Activated naive CD4-positive, alpha-beta T cell treated with anti-CD3 and anti-CD28 coated beads, Interleukin-2, amount 10 ng/mL, durations not matched to agents 7 days and 5 days (primary cell): Measurements from ENCODE around the gene PDGFA.

Source experiments
- CTCF ChIA-PET: fragments of 350-600 bp; sonication (Branson Sonifier 250); formaldehyde crosslinking; loops from one replicate; lab custom pipeline; 2021; ENCODE audit warnings: antibody characterized with exemption; lab: Charles Lee
- DNase-seq: peaks from one replicate; pipeline ENCODE4 v3.0.0-alpha.2; 2020
- H3K27ac Mint-ChIP-seq: one replicate; pipeline ENCODE4 v1.8.0; 2021; ENCODE audit warnings: mild to moderate bottlenecking, moderate library complexity, mixed read lengths
- H3K27me3 Mint-ChIP-seq: one replicate; pipeline ENCODE4 v1.8.0; 2021; ENCODE audit warnings: mild to moderate bottlenecking, mixed read lengths
- H3K36me3 Mint-ChIP-seq: one replicate; pipeline ENCODE4 v1.8.0; 2021; ENCODE audit warnings: mixed read lengths
- H3K4me1 Mint-ChIP-seq: one replicate; pipeline ENCODE4 v1.8.0; 2021; ENCODE audit warnings: mixed read lengths
- H3K4me3 Mint-ChIP-seq: one replicate; pipeline ENCODE4 v1.8.0; 2021; ENCODE audit warnings: mild to moderate bottlenecking, moderate library complexity, mixed read lengths
- H3K9me3 Mint-ChIP-seq: one replicate; pipeline ENCODE4 v1.8.0; 2021; ENCODE audit warnings: mixed read lengths

The PDGFA gene

DNA sequence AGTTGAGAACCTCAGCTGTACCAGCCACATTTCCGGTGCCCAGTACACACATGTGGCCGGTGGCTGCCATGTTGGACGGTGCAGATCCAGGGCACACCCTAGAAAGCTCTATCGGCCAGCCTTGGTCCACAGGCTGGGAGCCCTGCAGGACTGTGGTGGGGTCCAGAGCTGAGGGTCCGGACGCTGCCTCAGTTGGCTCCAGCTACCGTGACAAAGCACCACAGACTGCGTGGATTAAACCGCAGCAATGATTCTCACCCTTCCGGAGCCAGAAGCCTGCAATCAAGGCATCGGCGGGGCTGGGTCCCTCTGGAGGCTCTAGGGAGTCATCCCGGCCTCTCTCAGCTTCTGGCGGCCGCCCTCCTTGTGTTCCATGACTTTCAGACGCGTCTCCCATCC lies 50.1 kb downstream of the PDGFA start:
- Mint-ChIP-seq H3K9me3 (peaks cover 16% of the 10 kb centered on the region), H3K4me1 (peaks cover 2% of the 10 kb centered on the region), H3K27me3 (no peaks in the 10 kb centered on the region), H3K36me3 (no peaks in the 10 kb centered on the region), H3K27ac (no peak overlapping the region), H3K4me3 (no peak overlapping the region)
- DNase-seq: peak; percentile 13
- CTCF ChIA-PET: no interaction called here

DNA sequence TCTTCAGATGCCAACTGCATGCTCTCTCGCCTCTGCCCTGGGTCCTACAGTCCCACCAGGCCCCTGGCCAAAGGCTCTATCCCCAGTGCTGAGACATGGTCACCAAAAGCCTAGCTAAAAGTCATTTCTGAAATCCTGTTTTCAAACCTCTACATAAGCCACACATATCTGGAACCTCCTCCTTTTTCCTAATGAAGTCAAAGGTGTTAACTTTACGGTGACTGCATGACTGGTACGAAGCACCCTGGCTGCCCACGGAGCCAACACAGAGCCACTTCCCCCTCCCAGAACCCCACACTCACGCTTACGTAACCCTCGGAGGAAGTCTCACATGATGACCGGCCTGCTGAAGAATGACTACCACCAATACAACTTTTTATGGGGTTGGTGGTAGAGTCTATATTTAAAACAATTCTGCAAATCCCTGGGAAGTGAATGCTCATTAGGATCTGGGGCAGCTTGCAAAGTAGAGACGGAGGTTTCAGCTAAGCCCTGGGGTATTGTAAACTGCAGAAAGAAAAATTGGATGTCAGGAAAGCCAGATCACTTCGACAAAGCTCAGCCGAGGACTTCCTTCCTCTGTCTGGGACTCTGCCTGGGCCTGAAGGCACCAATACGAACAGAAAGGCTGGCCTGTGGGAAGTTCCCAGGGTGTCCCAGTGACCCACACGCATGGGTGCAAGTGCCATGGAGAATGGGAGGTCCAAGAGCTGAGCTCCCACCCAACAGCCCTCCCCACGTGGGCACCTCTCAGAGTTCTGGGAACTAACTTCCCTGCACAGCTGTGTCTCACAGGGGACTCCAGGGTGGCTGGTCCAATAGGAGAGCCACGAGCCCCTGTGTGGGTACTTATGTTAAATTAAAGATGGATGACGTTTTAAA lies 50.7 kb downstream of the PDGFA start:
- peaks cover 15% of the 10 kb centered on the region for H3K9me3 Mint-ChIP-seq
- CTCF ChIA-PET: no interaction called here
- H3K4me1 Mint-ChIP-seq: peaks cover 2% of the 10 kb centered on the region
- DNase-seq: peak; percentile 18
- H3K36me3 Mint-ChIP-seq: no peaks in the 10 kb centered on the region
- no peak overlapping the region for H3K4me3 Mint-ChIP-seq
- no peaks in the 10 kb centered on the region for H3K27me3 Mint-ChIP-seq
- H3K27ac Mint-ChIP-seq: no peak overlapping the region

DNA sequence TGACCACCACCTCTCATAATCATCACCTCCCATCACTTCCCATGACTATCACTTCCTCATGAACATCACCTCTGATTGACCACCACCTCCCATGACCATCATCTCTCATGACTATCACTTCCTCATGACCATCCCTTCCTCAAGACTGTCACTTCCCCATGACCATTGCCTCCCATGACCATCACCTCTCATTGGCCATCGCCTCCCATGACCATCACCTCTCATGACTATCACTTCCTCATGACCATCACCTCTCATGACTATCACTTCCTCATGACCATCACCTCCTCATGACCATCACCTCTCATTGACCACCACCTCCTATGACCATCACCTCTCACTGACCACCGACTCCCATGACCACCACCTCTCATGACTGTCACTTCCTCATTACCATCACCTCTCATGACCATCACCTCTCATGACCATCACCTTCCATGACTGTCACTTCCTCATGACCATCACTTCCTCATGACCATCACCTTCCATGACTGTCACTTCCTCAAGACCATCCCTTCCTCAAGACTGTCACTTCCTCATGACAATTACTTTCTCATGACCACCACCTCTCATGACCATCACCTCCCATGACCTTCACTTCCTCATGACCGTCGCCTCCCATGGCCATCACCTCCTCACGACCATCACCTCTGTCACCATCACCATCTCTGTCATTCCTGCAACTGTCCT lies 51.6 kb downstream of the PDGFA start:
- peaks cover 2% of the 10 kb centered on the region for H3K4me1 Mint-ChIP-seq
- peaks cover 14% of the 10 kb centered on the region for H3K9me3 Mint-ChIP-seq
- H3K36me3 Mint-ChIP-seq: no peaks in the 10 kb centered on the region
- DNase-seq: peak; percentile 13
- H3K27me3 Mint-ChIP-seq: no peaks in the 10 kb centered on the region
- no peak overlapping the region for H3K27ac Mint-ChIP-seq
- no peak overlapping the region for H3K4me3 Mint-ChIP-seq
- CTCF ChIA-PET: no interaction called here

DNA sequence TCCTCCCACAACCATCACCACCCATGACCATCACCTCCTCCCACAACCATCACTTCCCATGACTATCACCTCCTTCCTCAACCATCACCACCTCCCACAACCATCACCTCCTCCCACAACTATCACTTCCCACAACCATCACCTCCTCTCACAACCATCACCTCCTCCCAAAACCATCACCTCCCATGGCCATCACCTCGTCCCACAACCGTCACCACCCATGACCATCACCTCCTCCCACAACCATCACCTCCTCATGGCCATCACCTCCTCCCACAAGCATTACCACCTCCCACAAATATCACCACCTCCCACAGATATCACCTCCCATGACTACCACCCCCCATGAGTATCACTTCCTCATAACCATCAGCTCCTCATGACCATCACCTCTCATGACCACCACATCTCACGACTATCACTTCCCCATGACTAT lies 52.2 kb downstream of the PDGFA start:
- peaks cover under 1% of the 10 kb centered on the region for H3K4me1 Mint-ChIP-seq
- CTCF ChIA-PET: no interaction called here
- DNase-seq: no peak
- no peaks in the 10 kb centered on the region for H3K27me3 Mint-ChIP-seq
- no peak overlapping the region for H3K4me3 Mint-ChIP-seq
- H3K27ac Mint-ChIP-seq: no peak overlapping the region
- H3K36me3 Mint-ChIP-seq: no peaks in the 10 kb centered on the region
- peaks cover 14% of the 10 kb centered on the region for H3K9me3 Mint-ChIP-seq

DNA sequence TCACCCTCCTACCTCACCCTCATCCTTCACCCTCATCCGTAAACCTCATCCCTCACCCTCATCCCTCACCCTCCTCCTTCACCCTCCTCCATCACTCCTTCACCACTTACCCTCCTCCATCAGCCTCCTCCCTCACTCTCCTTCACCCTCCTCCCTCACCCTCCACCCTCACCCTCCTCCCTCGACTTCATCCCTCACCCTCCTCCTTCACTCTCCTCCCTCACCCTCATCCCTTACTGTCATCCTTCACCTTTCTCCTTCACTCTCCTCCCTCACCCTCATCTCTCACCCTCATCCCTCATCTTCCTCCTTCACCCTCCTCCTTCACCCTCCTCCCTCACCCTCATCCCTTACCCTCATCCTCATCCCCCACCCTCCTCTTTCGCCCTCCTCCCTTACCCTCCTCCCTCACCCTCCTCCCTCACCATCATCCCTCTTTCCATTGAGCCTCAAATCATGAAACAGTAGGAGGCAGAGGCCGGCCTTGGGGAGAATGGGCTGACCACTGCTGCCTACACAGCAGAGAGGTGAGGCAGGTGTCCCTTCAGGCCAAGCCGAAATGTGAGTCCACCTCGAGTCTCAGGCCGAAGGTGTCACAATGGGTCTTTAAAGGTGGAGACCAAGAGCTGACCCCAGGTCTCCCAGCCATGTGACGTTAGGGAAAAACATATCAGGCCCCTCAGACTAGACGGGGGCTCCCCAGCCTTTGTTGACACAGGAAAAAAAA lies 53.0 kb downstream of the PDGFA start:
- Mint-ChIP-seq H3K27ac (no peak overlapping the region), H3K9me3 (peaks cover 14% of the 10 kb centered on the region), H3K36me3 (no peaks in the 10 kb centered on the region), H3K4me1 (no peaks in the 10 kb centered on the region), H3K4me3 (no peak overlapping the region), H3K27me3 (no peaks in the 10 kb centered on the region)
- DNase-seq: no peak
- CTCF ChIA-PET: no interaction called here

DNA sequence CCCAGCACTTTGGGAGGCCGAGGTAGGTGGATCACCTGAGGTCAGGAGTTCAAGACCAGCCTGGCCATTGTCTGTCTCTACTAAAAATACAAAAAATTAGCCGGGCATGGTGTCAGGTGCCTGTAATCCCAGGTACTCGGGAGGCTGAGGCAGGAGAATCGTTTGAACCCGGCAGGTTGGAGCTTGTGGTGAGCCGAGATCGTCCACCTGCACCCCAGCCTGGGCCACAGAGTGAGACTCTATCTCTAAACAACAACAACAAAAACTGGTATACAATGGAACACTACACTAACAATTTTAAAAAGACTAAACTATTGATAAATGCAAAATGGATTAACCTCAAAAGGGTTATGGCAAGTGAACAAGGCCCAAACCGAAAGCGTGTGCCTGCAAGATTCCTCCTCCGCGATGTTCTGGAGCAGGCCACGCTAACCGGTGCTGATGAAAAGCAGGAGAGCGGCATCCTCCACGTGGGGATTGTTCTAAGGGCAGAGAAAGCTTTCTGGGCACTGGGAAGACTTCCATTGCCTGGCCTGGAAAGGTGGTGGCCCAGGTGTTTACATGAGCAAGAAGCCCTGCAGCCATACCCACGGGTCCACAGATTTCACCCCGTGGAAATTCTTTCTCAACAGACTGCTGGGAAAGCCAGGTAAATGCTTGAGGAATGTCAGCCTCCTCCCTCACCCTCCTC lies 53.8 kb downstream of the PDGFA start:
- CTCF ChIA-PET: no interaction called here

DNA sequence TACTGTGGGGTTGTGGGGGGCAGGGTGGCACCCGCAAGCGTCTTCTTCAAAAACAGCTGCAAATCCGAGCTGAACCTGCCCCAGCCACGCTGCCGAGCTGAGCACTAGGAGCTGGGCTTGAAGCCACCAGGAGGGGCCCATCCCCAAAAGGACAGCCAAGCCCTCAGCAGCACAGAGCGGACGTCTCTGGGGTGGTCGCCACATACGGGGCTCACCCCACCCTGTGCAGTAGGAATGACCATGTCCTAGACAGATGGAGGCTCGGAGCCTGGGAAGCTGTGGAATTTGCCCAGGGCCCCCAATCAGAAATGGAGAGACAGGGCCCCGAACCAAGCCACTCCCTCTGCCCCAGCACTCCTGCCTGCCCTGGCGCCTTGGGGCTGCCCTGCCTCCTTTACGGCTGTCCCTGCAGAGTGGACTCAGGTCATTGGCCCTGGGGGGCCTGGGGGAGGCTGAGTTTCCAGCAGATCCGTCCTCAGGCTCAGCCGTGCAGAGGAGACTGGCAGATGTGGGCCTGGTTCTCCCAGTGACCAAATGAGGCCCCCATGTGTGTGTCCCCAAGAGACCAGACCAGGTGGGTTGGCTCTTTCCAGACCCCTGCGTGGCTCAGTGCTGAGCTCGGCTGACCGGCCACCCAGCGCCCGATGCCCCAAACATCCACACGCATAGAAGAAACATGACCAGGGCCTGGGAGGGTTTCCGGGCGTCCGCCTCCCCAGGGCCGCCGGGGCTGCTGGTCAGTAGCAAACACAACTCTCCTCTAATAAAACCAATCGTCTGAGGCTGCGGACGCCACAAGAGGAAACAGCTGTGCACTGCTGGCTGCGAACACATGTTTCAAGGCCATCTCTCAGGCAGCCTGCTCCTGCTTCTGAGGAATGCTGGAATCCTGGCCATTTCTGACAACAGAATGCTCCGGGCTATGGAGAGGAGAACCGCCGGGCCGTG lies 54.9 kb downstream of the PDGFA start:
- H3K27ac Mint-ChIP-seq: no peak overlapping the region
- H3K27me3 Mint-ChIP-seq: no peaks in the 10 kb centered on the region
- H3K4me1 Mint-ChIP-seq: no peaks in the 10 kb centered on the region
- H3K36me3 Mint-ChIP-seq: no peaks in the 10 kb centered on the region
- no peak overlapping the region for H3K4me3 Mint-ChIP-seq
- peaks cover 14% of the 10 kb centered on the region for H3K9me3 Mint-ChIP-seq
- DNase-seq: no peak
- CTCF ChIA-PET: no interaction called here

More for the DNA sequence above, 53.8 kb downstream of the PDGFA start:
- Mint-ChIP-seq H3K4me1 (no peaks in the 10 kb centered on the region), H3K27ac (no peak overlapping the region), H3K9me3 (peaks cover 14% of the 10 kb centered on the region), H3K27me3 (no peaks in the 10 kb centered on the region), H3K4me3 (no peak overlapping the region), H3K36me3 (no peaks in the 10 kb centered on the region)
- DNase-seq: no peak

DNA sequence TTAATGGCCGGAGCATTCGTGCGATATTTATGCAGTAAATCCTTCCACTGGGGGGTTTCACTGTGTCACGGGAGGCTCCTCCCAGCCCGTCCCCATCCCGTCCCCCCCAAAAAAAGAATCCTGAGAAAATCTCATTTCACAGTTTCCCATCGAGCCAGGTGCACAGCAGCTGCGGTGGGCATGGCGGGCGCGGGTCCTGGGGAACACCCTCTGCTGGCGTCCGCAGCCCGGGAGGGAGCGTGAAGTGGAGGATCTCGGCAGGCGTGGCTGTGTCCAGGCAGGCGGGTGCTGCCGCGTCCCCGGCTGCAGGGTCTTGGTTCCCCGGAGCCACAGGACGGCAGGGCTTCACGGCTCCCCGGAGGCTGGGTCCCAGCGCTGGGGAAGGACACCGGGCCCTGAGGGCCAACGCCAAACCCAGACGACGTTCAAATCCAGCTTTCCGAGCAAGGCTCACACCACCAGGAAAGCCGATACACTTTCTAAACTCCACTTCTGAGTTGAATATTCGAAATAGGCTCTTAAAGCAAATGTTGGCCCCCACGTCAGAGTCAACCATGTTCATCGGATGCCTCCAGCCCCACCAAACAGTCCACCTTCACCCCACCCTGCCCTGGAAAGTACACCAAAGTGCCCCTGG lies 55.7 kb downstream of the PDGFA start:
- no peaks in the 10 kb centered on the region for H3K27me3 Mint-ChIP-seq
- CTCF ChIA-PET: no interaction called here

DNA sequence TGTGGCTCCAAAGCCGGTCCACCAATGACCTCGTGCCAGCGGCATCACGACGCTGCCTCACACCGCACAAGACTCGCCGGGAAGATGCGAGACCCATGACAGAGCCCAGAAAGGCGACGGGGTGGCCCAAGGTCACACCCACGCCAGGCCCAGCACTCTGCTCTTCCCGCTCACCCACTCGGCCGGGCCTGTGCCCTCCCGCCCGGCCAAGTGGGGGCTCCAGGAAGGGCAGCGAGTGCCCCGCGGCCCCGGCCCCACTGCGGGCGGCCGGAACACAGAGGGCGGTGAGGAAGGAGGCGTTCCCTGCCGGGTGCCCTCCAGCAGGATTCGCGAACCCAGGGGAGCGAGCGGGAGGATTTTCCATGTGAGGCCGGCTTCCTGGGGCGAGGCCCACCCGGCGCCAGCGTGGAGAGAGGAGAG lies 56.3 kb downstream of the PDGFA start:
- no peak overlapping the region for H3K4me3 Mint-ChIP-seq
- no peaks in the 10 kb centered on the region for H3K36me3 Mint-ChIP-seq

More for the DNA sequence above, 55.7 kb downstream of the PDGFA start:
- Mint-ChIP-seq H3K9me3 (peaks cover 13% of the 10 kb centered on the region), H3K36me3 (no peaks in the 10 kb centered on the region), H3K4me1 (no peaks in the 10 kb centered on the region), H3K27ac (no peak overlapping the region), H3K4me3 (no peak overlapping the region)
- no peak for DNase-seq

DNA sequence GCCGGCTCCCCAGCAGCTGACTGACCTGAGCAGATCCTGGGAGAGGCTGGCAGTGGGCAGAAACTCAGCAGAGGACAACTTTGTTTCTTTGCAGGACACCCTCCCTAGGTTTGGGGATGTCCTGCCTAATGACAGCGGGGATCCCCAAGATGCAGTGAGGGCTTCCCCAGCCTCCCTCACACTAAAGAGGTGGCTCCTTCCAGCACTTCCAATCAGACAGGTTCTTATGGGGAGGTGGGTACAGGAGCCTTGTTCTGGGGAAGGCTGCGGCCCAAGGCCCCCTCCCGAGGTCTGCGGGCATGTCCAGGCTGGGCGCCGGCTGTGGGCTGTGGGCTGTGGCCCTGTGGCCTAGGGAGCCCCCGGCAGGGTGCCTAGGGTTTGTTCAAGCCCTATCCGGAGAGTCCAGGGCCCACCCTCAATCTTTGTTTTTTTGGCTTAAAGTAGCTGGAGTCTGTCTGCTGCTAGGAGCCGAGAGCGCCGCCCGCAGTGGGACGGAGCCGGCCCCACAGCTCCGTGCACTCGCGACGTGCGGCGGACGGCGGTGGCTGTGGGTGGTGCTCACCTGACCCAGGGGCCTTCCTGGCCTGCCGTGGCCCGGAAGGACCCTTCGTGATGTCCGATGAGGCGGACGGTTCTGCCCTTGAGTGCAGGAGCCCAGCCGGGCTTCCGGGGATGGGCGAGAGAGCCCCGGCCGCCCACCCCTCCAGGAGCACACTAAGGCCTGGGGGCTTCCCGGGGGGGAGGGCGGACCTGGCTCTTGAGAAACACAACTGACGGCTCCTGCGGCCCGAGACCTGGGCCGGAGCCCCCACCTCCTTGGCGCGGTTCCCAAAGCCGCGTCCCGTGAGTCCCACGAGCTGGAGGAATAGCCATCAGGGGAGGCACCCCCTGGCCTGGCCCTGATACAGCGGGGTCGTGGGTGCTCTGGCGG lies 57.2 kb downstream of the PDGFA start:
- Mint-ChIP-seq H3K9me3 (no peaks in the 10 kb centered on the region), H3K27ac (no peak overlapping the region), H3K4me1 (no peaks in the 10 kb centered on the region), H3K4me3 (no peak overlapping the region), H3K36me3 (no peaks in the 10 kb centered on the region), H3K27me3 (no peaks in the 10 kb centered on the region)
- CTCF ChIA-PET: no interaction called here
- DNase-seq: peak; percentile 16

More for the DNA sequence above, 56.3 kb downstream of the PDGFA start:
- no peak overlapping the region for H3K27ac Mint-ChIP-seq
- no peaks in the 10 kb centered on the region for H3K27me3 Mint-ChIP-seq
- H3K4me1 Mint-ChIP-seq: no peaks in the 10 kb centered on the region
- CTCF ChIA-PET: no interaction called here
- DNase-seq: no peak
- H3K9me3 Mint-ChIP-seq: peaks cover 9% of the 10 kb centered on the region

DNA sequence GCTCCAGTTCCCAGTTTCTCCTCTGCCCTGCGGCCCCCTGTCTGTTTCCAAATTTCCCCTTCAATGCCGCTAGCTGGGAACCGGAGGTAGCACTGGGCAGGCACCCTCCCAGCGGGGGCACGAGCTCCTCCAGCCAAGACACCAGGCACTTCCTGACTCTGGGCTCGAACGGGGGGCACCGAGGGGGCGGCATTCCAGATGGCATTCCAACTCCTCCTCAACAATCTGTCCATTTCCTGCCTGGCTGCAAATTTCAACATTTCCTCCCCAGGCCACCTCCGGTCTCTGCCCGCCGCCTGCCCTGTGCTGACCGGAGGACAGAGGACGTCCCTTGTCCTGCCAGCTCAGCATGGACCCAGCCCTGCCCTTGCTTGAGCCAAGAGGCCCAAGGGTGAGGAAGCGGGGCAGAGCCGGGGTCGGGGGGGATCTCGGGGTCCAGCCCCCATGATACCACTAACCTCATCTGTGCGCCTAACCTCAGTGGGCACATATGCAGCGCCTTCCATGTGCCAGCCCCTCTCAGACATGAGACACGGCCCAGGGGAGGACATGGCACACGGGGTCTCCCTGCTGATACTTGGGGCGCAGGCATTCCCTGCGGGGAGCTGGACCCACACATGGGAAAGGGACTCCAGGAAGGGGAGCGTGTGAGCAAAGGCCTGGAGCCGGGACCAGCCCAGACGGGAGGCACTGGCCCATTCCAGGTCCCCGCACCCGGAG lies 58.0 kb downstream of the PDGFA start:
- H3K9me3 Mint-ChIP-seq: no peaks in the 10 kb centered on the region
- DNase-seq: no peak
- no peaks in the 10 kb centered on the region for H3K4me1 Mint-ChIP-seq
- no peaks in the 10 kb centered on the region for H3K27me3 Mint-ChIP-seq
- CTCF ChIA-PET: no interaction called here
- no peak overlapping the region for H3K27ac Mint-ChIP-seq
- H3K4me3 Mint-ChIP-seq: no peak overlapping the region
- H3K36me3 Mint-ChIP-seq: no peaks in the 10 kb centered on the region

DNA sequence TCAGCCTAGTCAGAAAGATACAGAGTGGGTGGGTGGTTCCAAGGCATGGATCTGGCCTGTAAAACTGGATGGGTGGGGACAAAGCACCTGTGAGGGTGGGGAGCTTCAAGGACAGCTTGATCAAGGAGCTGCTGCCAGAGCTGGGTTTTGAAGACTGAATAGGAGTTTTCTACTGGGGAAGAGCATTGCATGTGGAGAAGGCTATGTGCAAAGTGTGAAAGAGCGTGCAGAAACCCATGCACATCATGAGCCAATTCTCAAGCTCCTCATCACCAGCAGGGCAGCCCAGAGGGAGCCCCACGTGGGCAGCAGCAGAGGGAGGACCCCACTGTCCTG lies 58.6 kb downstream of the PDGFA start:
- Mint-ChIP-seq H3K36me3 (no peaks in the 10 kb centered on the region), H3K27ac (no peak overlapping the region), H3K4me3 (no peak overlapping the region), H3K9me3 (no peaks in the 10 kb centered on the region), H3K4me1 (no peaks in the 10 kb centered on the region), H3K27me3 (no peaks in the 10 kb centered on the region)
- no peak for DNase-seq
- CTCF ChIA-PET: no interaction called here
